NCI-H187 (cell line): ENCODE results near the gene SHD.
"Not testable (repeated sequence)": the region's sequence is repeated elsewhere in the genome, so short reads cannot be mapped to it uniquely, and the experiment has no call there.

ENCODE experiments used
- DNase-seq, 2 experiments: peaks; one replicate each; lab custom pipeline; 2025; lab: John Stamatoyannopoulos, UW

The SHD gene

DNA sequence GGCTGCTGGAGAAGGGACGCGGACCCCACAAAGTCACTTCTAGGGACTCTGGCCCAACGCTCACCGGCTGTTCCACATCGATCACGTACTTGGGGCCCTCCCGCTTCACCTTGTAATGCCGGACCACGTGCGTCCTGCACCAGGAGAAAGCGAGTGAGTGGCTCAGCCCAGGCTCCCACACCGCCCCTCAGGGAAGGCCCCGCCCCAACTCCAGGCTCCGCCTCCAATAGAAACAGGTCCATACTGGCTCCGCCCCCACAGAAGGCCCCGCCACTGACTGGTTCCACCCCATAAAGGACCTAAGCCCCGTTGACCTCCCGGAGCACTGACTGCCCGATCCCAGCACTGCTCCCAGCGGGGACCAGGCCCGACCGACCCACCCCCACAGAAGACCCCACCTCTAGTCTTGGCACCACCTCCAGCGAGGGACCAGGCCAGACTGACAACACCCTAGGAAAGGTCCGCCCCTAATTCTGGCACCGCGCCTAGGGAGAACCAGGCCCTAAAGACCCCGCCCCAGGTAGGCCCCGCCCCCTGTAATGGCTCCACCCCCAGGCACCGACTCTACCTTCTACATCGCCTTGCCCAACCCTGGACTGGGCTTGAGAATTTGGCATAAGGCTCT lies 48.3 kb downstream of the SHD start:
- DNase-seq, result peak; percentile 47 to 55

DNA sequence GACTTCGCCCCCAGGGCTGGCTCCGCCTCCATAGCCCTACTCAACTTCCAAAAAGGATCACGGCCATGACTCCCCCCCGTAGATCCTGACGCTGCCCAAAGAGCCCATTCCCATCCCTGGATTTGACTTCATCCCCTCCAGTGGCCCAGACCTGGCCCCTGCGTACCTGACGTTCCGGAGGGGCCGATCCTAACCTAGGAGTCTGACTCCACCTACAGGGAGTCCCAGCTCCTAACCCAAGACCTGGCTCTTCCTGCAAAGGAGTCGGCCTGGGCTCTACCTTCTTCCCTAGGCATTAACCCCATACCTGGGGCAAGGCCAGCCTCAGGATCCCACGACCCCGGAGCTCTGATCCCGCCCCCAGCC lies 48.8 kb downstream of the SHD start:
- no peak for DNase-seq

DNA sequence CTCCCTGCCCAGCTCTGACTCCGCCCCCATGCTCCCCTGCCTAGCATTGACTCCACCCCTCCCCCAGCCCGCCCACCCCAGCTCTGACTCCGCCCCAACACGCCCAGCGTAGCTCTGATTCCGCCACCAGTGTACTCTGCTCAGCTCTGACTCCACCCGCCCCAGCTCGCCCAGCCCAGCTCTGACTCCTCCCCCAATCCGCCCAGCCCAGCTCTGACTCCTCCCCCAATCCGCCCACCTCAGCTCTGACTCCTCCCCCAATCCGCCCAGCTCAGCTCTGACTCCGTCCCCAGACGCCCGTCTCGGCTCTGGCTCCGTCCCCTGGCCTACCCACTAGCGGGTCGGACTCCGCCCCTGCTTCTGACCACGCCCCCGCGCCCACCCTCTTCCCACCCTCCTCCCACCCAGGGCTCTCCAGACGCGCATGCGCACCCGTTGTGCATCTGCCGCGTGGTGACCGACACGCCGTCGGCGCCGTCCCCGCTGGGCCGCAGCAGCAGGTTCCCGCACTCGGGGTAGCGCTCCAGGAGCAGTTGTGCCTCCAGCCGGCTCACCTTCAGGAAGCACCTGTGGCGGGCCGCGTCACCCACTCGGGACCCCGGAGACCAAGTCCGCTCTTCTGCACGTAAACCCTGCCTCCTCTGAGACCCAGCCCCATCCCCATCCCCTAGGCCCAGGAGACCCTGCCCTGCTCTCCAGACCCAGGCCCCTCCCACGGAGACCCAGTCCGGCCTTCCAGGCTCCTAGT lies 49.4 kb downstream of the SHD start:
- DNase-seq, result peak; percentile 84

DNA sequence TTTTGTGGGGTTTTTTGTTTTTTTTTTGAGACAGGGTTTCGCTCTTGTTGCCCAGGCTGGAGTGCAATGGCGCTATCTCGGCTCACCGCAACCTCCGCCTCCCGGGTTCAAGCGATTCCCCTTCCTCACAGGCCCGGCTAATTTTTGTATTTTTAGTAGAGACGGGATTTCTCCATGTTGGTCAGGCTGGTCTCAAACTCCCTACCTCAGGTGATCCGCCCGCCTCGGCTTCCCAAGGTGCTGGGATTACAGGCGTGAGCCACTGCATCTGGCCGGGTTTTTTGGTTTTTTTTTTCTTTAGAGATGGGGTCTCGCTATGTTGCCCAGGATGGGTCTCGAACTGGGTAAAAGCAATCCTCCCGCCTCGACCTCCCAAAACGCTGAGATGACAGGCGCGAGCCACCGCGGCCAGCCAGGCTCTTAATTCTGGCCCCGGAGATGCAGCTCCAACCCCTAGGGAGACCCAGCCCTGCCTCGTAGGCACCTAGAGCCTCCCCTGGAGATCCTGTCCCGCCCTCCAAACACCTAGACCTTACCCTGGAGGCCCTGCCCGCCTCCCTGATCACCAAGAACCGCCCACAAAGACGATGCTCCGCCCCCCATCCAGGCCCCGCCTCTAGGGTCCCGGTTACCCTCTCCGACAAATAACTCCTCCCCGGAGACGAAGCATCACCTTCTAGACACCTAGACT lies 50.1 kb downstream of the SHD start:
- DNase-seq, result not testable (repeated sequence)

DNA sequence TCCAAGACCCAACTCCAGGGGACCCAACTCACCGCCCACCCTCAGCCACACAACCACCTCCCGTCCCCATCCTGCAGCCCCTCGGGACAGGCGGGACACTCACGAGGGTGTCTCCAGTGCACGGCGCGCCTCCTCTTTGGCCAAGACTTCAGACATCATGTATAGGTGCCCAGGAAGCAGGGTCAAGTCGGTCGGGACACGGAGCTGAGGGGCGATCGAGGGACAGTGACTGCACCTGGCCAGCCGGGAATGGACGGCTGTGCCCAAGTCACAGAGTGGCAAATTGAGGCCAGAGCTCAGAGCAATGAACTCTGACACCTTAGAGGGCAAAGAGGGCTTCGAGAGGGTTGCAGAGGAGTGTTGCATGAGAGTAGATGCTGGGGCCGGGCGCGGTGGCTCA lies 50.8 kb downstream of the SHD start:
- no peak for DNase-seq

DNA sequence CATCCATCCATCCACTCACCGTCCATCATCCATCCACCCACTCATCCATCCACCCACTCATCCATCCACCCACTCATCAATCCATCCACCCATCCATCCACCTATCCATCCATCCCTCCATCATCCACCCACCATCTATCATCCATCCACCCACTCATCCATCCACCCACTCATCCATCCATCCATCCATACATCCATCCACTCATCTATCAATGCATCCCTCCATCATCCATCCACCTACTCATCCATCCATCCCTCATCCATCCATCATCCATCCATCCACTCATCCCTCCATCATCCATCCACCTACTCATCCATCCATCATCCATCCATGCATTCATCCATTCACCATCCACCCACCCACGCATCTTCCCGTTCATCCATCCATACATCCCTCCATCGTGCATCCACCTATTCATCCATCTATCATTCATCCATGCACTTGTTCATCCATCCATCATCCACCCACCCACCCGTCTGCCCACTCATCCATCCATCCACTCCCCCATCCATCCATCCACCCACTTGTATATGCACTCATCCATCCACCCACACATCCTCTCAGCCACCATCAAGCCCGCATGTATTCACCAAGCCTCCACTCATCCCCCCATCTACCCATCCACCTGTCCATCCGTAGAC lies 56.0 kb downstream of the SHD start:
- no peak for DNase-seq

DNA sequence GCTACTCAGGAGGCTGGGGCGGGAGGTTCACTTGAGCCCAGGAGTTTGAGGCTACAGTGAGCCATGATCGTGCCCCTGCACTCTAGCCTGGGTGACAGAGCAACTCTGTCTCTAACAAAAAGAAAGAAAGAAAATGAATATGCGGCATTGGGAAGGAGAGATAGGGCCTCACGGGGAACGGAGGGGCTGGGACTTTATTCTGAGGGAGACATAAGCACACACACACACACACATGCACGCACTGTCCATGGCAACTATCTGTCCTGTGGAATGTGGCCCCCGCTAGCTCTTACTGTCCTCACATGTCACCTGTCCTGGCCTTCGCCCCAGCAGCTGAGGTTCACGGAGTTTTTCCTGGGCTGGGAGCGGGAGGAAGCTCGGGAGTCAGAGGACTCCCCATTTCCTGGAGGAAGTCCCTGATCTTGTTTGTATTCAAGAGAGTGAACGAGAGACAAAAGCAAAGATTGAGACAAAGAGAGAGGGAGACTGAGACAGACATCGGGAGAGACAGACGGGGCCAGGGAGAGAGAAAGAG lies 58.9 kb downstream of the SHD start:
- no peak for DNase-seq

DNA sequence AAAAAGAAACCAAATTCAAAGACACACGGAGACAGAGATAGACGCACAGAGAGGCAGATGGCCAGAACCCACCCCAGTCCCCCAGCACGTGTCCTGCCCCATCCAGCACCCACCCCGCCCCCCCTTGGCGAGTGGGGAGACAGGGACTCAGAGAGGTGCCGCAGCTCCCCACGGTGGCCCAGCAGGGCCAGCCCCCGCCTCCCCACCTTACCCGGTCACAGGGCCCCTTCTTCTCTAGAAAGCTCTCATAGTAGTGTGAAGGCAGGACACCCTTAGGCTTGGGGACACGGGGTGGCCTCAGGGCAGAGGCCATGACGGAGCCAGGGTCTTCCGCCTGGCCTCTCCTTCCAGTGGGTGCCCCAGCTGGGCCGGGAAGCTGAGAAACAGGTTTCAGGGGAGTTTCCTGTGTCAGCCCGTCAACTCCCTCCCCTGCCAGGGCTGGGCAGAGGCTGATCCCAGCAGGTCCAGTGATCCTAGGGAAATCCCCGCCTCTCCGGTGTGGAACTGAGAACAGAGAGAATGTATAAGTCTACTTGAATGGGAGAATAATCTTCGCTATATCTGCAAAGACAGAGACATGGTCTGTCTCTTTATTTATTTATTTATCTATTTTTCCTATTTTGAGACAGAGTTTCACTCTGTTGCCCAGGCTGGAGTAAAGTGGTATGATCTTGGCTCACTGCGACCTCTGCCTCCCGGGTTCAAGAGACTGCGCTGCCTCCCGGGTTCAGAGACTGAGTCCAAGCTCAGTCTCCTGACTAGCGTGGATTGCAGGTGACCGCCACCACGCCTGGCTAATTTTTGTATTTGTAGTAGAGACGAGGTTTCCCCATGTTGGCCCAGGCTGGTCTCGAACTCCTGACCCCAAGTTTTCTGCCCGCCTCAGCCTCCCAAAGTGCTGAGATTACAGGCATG lies 59.6 kb downstream of the SHD start, which contains the start of gene STAP2:
TSS of gene STAP2 (minus strand) at position 387 of the 915 bp plus-strand sequence. CDS start at position 313, 74 bp downstream.
- DNase-seq, result no peak
